ENCODE measurements around the gene PLEKHA7.

Gene PLEKHA7

DNA sequence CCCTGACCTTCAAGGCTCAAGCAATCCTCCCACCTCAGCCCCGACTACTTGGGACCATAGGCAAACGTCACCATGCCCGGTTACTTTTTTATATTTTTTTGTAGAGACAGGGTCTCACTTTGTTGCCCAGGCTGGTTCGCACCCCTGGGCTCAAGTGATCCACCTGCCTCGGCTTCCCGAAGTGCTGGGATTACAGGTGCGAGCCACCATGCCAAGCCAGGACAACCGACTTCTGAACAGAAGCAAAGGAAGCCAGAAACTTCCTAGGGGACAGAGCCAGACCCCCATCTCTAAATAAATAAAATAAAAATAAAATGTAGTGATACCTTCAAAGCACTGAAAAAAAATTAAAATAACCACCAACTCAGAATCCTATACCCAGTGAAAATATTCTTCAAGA, 249.3 kb downstream of the PLEKHA7 start:
- DNase-seq, result no peak

- no peak for DNase-seq
These were observed 250.5 kb downstream of the PLEKHA7 start for GRCh38 chr11:16763746-16764145.

DNA sequence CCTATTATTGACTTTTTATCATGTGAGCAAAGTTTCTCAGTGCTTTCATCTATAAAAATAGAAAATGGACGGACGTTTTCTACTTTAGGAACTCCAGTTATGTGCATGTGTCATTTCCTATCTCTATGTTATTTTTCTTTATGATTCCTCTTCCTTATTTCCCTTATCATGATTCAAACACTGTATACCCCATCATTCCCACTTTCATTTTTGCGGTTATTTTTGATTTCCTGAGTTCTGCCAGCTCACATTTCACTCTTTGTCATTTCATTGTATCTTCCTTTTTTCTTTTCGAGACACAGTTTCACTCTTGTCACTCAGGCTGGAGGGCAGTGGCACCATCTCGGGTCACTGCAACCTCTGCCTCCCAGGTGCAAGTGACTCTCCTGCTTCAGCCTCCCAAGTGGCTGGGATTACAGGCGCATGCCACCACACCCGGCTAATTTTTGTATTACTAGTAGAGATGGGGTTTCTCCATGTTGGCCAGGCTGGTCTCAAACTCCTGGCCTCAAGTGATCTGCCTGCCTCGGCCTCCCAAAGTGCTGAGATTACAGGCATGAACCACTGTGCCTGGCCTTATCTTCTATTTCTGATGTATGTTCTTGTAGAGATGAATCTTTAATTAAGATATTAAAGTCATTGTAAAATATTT, 254.2 kb downstream of the PLEKHA7 start:
- no peak for DNase-seq

DNA sequence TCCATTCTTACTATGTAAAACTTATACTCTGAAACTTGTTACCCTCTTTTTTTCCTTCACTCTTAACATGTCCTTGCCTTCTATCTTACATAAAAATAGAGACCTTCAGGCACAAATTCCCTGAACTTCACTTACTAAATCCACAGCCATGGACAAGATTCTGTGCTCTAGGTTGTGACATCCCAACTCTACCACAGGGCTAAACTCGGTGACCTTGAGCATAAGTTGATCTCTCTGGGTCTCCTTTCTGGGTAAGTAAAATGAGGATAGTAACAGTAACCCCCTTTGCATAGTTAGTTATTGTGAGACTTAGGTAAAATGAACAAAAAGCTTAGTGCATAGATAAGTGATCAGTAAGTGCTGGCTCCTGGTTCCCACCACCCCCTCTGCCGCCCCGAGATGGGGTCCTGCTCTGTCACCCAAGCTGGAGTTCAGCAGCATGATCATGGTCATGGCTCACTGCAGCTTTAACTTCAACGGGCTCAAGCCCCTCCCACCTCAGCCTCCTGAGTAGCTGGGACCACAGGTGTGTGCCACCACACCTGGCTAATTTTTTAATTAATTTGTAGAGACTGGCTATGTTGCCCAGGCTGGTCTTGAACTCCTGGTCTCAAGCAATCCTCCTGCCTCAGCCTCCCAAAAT, 255.7 kb downstream of the PLEKHA7 start:
- no peak for DNase-seq

GRCh38 chr11:16750417-16750816, 263.8 kb downstream of the PLEKHA7 start:
- DNase-seq, result no peak

DNA sequence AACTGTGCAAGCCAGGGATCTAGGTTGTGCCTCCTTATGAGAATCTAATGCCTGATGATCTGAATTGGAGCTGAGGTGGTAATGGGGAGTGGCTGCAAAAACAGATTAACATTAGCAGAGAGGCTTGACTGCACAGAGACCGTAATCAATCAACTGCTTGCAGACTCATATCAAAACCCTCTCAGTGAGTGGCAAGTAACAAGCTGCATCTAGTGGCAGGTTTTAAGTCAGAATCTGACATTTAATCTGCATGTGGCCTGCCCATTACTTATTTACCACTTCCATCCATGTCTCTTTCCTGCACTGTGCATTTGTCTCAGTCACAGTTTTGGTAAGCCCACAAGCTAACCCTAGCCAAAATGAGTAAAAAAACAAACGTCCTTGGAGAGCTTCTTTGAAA, 264.5 kb downstream of the PLEKHA7 start:
- no peak for DNase-seq

DNA sequence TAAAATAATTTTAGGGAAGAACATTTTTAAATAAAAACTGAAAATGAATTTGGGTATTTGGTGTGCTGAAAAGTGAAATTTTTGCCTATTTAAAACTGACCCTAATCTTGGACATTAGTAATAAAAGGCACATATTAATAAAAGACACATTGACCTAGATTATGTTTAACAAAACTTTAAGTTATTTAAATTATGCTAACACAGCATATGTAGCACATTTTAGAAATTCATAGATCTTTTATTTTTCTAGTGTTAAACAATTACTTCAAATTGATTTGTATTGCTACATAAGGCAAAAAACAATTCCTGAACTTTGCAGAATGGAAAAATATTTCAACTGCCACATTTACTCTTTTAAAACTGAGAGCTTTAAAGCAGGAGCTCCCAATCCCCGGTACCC, 265.1 kb downstream of the PLEKHA7 start:
- no peak for DNase-seq

GRCh38 chr11:16745950-16746605, 268.1 kb downstream of the PLEKHA7 start:
- no peak for DNase-seq

DNA sequence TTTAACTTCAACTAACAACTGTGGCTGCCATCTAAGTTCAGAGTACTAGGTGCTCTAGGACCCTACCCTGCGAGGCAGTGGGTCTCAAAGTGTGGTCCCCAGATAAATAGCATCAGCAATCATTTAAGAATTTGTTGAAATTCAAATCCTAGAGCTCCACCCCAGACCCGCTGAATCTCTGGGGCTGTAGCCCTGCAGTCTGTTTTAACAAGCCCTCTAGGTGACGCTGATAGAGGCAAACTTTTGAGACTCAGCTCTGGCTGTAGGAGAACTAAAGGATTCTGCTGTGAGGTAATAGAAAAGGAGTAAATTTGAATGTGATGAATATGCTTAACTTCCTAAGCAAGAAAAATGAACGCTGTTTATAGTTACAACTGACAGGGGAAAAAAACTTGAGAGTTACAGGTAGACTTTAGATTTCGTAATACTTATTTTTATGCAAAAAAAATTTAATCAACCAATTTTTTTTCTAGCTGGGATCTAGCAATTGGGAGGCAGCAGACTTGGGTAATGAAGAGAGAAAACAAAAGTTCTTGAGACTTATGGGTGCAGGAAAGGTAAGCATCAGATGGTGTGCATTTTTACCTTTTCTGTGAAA, 270.0 kb downstream of the PLEKHA7 start:
- DNase-seq, result no peak

GRCh38 chr11:16743478-16743877, 270.7 kb downstream of the PLEKHA7 start:
- no peak for DNase-seq

- DNase-seq, result no peak
These were observed 272.7 kb downstream of the PLEKHA7 start for GRCh38 chr11:16741473-16741872.

DNA sequence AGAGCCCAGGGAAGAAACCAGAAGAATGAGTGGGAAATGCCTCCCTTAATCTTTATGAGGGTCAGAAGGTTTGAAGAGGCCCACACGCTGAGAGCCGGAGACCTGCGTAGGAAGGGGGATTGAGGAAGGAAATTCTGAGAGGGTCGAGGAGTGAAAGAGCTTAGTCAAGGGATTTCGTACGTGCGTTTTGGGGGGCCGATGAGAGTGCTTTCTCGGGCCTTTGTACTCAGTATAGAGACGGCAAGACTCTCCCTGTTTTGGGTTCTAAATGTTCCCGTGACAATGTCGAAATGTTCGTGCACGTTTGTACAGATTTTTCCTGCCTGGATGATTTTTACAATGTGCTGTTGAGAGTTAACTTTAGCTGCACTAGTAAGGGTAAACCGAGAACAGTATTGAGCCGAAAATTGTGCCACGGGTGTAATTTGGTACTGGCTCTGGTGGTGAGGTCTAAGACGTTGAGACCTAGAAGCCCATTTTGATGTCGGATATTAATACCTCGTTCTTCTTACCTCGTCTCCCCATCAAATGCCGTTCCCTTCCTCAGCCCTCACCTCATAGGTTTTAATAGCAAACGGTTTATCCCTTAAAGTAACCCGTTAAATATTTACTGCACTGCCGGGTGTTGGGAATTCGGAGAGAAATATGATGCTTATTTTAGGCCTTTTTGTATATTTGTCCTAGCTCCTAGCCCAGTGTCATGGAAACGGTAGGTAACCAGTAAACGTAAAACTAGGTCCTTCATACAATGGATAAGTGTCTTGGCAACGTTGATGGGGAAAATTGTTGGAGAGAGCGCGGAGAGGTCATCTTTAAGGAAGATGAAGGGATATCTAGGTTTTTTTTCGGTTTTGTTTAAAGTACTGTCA, 275.0 kb downstream of the PLEKHA7 start:
- DNase-seq, result peak; percentile 49

DNA sequence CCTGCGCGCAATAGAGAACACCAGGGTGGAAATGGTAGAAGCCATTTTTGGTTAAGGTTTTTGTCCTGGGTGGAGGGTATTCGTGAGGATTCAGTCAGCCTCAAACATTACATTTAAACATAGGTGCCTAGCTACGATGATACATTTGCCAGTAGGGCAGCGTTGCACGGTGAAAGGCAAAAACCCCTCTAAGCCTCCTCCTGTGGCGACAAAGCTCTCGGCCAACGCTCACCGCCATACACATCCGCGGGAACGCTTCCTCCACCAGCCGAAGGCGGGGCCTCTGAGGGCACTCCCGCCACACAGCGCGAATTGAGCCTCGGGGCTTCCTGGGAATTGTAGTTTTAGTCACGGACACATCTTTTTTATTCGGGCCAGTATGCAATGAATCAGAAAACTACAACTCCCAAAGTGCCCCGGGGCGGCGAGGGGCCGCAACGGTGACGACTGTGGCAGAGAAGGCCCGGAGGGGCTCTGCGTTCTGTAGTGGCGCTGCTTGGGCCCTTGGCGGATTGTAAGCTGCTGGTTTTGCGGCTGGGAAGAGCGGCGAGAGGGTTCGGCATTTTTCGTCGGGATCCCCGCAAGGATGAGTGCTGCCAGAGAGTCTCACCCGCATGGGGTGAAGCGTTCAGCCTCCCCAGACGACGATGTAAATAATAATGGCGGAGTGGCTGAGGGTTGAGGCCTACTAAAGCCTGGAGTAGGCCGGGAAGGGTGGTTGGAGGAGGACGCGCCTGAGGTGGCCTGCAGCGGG, 275.8 kb downstream of the PLEKHA7 start, which contains the start of gene C11orf58:
Gene C11orf58, plus strand, starts transcription at position 455 of the 754 bp plus-strand sequence. Its CDS starts 132 bp downstream, at position 587.
- DNase-seq, result peak; percentile 98

DNA sequence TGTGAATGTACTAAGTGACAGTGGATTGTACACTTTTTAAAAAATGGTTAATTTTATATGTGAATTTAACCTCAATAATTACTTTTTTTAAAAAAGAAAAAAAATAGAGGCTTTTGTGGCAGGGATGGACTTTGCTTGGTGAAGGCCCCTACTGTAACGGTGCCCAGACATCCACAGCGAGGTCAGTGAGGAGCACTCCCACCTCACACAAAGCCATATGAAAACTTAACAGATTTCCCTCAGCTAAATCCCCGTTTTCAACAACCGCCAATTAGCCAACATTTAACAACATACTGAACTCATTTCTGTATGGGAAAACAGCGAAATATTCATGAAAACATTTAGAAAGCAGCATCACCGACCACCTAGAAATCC, 276.4 kb downstream of the PLEKHA7 start:
- no peak for DNase-seq
